Keratinocyte (primary cell): ENCODE data around the gene ATF6.

Source experiments
- CTCF ChIP-seq, 3 experiments: IDR thresholded peaks in 1 of 3; conservative IDR thresholded peaks in 1 of 3; optimal IDR thresholded peaks in 1 of 3; 2 replicates in 2 of 3; 3 replicates in 1 of 3; pipeline versions ENCODE3 to v1.5.1; 2011; ENCODE audit warnings: low read length in 3 of 3, mild to moderate bottlenecking in 3 of 3, moderate library complexity in 2 of 3, control low read depth in 1 of 3, inconsistent platforms in 1 of 3; ENCODE audit not compliant: insufficient read depth in 2 of 3; ENCODE audit errors: extremely low read depth in 1 of 3
- EZH2 ChIP-seq: IDR thresholded peaks from one replicate; pipeline ENCODE4 v1.6.1; 2012; ENCODE audit warnings: inconsistent platforms, mild to moderate bottlenecking, low read length, moderate library complexity

- TF ChIP-seq CTCF (optimal IDR thresholded peaks at IDR 0.05 in 1 of 3, IDR thresholded peaks at IDR 0.05 in 1 of 3, conservative IDR thresholded peaks at IDR 0.05 in 1 of 3; ENCODE audit: extremely low read depth in 1 of 3, insufficient read depth in 2 of 3, low read length in 3 of 3) (no peak), EZH2 (no peak)
Measured at GRCh38 chr1:161985301-161985822, 219.2 kb downstream of the ATF6 start.
